Lung (tissue), 12 donors: ENCODE results near the gene NAPB. TPM values are rescaled to one million over a fixed set of nuclear protein-coding genes. Genes with fewer than 3 reads are reported as not detected.

Experiments used
- ATAC-seq: fragments of 200-7000 bp; cut with Tn5 transposase; one replicate; pipeline ENCODE4 v1.9.1; 2020; ENCODE audit warnings: moderate number of reproducible peaks; ENCODE audit not compliant: insufficient read depth, low FRiP score
- DNase-seq, 3 donors: peaks; one replicate each; pipeline ENCODE4 v3.0.0-alpha.2; 2013 to 2017
- H3K27ac ChIP-seq, 2 donors: one replicate each; pipeline ENCODE4 v1.5.1; 2013; ENCODE audit warnings: mild to moderate bottlenecking in 2 of 2, moderate library complexity in 2 of 2, control low read depth in 1 of 2, inconsistent platforms in 1 of 2, low read depth in 1 of 2, low read length in 1 of 2
- H3K27me3 ChIP-seq, 3 donors: one replicate each; pipeline ENCODE4 v1.5.1; 2013; ENCODE audit warnings: low read length in 2 of 3; ENCODE audit not compliant: control insufficient read depth in 3 of 3, insufficient read depth in 3 of 3
- H3K36me3 ChIP-seq, 4 donors: one replicate each; pipeline ENCODE4 v1.5.1; 2013; ENCODE audit warnings: low read length in 4 of 4, mild to moderate bottlenecking in 1 of 4, moderate library complexity in 1 of 4; ENCODE audit not compliant: control insufficient read depth in 4 of 4, insufficient read depth in 4 of 4
- H3K4me1 ChIP-seq, 5 donors: one replicate each; pipeline ENCODE4 v1.5.1; 2013; ENCODE audit warnings: low read length in 5 of 5, mild to moderate bottlenecking in 2 of 5, moderate library complexity in 1 of 5; ENCODE audit not compliant: control insufficient read depth in 5 of 5, insufficient read depth in 5 of 5
- H3K4me3 ChIP-seq: one replicate; pipeline ENCODE4 v1.5.1; 2013; ENCODE audit warnings: mild to moderate bottlenecking, control low read depth, moderate library complexity
- H3K9ac ChIP-seq, 2 donors: one replicate each; pipeline ENCODE4 v1.5.1; 2013; ENCODE audit warnings: low read length in 2 of 2, control low read depth in 1 of 2; ENCODE audit not compliant: insufficient read depth in 1 of 2
- H3K9me3 ChIP-seq, 4 donors: one replicate each; pipeline ENCODE4 v1.5.1; 2013; ENCODE audit warnings: low read length in 3 of 4, mild to moderate bottlenecking in 1 of 4, moderate library complexity in 1 of 4; ENCODE audit not compliant: control insufficient read depth in 4 of 4, insufficient read depth in 3 of 4
- CTCF ChIP-seq: IDR thresholded peaks from 2 replicates; pipeline ENCODE4 v1.5.1; 2012; ENCODE audit warnings: mild to moderate bottlenecking; ENCODE audit errors: control extremely low read depth, extremely low read depth
- WGBS, 2 donors: extraction: QIAGEN DNeasy Blood & Tissue Kit; methylation state at CpG; one replicate each; pipeline ENCODE4 v1.1.7; 2013; 5-methylcytosine and 5-hydroxymethylcytosine counted together
- polyA plus RNA-seq, 2 donors: library from polyadenylated mRNA; stranded (reverse); fragments of 200-250 nt; gene quantifications; one replicate each; pipeline ENCODE4 v1.2.1, GENCODE V29; 2013
- total RNA-seq, 2 donors: library from RNA; depleted of rRNA in 1 of 2; stranded (reverse); fragments of >200 nt in 1 of 2; gene quantifications; one replicate each; pipeline ENCODE4 v1.2.1, GENCODE V29; 2014 to 2021
- donor health status: control.
- donor health status: control.
- donor health status: Bipolar disorder and iron deficiency.
- donor health status: healthy.
- donor health status: DM: yes; HTN: yes; CAD: no.

The NAPB gene
- total and polyA plus RNA-seq, 4 donors = 4.4 to 45.7 (median 6.9) TPM

DNA sequence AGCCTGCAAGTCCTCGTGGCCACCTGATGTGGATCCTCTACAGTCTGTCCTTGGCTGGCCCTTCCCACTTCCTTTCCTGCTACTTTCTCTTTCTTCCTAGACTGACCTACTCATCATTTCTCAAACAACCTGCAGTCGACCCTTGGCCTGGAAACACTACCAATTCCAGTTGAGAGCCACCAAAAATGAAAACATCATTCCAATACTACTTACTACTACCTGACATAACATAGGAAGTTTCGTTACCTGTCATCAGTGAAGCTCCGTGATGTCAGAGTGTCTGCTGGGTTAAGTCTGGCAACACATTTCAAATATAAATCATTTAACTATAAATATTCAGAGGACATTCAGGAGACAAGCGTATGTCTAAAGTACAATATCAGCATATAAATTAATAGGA, 45.5 kb downstream of the NAPB start:
- H3K27ac ChIP-seq = no peak overlapping the region
- no peak overlapping the region for H3K9ac ChIP-seq
- H3K36me3 ChIP-seq = peaks cover 21 to 41% (median 25%) of the 10 kb centered on the region in 4 donors
- H3K4me3 ChIP-seq = no peak overlapping the region
- no peak for TF ChIP-seq CTCF
- H3K4me1 ChIP-seq = peaks cover 0 to 6% (median 0%) of the 10 kb centered on the region in 5 donors
- H3K27me3 ChIP-seq = no peaks in the 10 kb centered on the region
- peaks cover 0 to 2% (median 0%) of the 10 kb centered on the region in 4 donors for H3K9me3 ChIP-seq
- ATAC-seq = no peak
- DNase-seq = no peak
- 88 to 91% methylated on average over 5 of the region's 5 CpGs for WGBS, 2 donors

DNA sequence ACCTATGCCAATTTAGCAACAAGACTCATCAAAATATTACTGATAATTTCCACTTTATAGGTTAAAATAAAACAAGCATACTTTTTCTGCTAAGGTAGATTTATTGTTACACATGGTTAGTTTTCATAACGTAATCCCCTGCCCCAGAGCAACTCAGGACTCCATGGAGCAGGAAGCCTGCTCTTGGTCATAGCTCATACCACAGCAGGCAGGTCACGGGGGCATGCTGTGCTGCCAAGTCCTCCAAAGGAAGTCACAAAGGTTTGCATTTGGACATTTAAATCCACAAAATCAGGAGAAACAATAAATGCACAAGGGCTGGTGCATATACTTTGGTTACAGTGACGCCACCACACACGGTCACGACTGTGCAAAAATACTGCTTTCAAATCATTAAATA, 46.8 kb downstream of the NAPB start:
- DNase-seq = no peak
- no peak for ATAC-seq
- peaks cover 28 to 45% (median 35%) of the 10 kb centered on the region in 4 donors for H3K36me3 ChIP-seq
- 92 to 94% methylated on average over 5 of the region's 5 CpGs for WGBS, 2 donors
- peaks cover 0 to 2% (median 0%) of the 10 kb centered on the region in 4 donors for H3K9me3 ChIP-seq
- no peak overlapping the region for H3K4me3 ChIP-seq
- no peak overlapping the region for H3K27ac ChIP-seq
- H3K27me3 ChIP-seq = no peaks in the 10 kb centered on the region
- TF ChIP-seq CTCF = no peak
- peaks cover 0 to 6% (median 0%) of the 10 kb centered on the region in 5 donors for H3K4me1 ChIP-seq
- H3K9ac ChIP-seq = no peak overlapping the region

DNA sequence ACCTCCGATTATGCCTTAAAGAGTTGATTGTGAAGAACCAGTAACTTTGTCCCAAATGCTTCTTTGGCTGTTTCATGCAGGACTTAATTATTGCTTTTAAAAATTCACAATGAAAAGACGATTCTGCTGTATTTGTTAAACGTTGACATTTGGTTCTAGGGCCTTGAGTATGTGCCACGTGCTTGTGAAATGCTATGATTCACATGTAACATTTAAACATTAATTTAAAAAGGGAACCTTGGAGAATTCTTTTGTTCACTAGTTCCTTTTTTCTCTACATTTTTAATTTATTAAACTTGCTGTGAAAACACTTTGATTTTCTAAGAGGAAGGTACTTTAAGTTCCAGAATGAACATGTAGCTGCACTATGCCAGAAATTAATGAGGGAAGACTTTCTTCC, 49.8 kb downstream of the NAPB start:
- Histone ChIP-seq H3K4me3 (no peak overlapping the region), H3K27ac (no peak overlapping the region), H3K27me3 (no peaks in the 10 kb centered on the region), H3K9me3 (peaks cover 0 to 2% (median 0%) of the 10 kb centered on the region in 4 donors), H3K36me3 (peaks cover 28 to 40% (median 33%) of the 10 kb centered on the region in 4 donors), H3K4me1 (peaks cover 0 to 9% (median 3%) of the 10 kb centered on the region in 5 donors), H3K9ac (no peak overlapping the region)
- WGBS, 2 donors = 54 to 62% methylated on average over 4 of the region's 4 CpGs
- TF ChIP-seq CTCF = no peak
- ATAC-seq (no peak), DNase-seq (no peak)

DNA sequence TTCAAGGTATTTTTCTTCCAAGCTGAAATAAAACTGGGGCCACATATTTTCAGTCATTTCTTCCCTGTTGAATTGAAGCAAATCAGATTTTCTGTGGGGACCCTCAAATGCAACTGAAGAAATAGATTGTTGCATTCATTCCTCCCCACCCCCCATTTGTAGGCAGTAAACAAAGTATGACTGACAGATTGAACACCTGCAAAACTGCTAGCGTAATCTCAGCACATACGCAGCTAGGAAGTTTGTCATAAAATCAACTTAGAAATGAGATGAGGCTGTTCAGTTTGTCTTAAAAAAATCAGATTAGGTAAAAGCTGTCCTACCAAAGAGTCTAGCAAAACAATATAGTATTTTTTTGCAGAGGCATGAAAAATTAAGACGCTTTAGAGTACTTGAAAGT, 50.4 kb downstream of the NAPB start:
- no peak overlapping the region for H3K9ac ChIP-seq
- peaks cover 0 to 2% (median 0%) of the 10 kb centered on the region in 4 donors for H3K9me3 ChIP-seq
- peaks cover 28 to 36% (median 30%) of the 10 kb centered on the region in 4 donors for H3K36me3 ChIP-seq
- TF ChIP-seq CTCF = no peak
- no peak overlapping the region for H3K27ac ChIP-seq
- no peak overlapping the region for H3K4me3 ChIP-seq
- H3K27me3 ChIP-seq = no peaks in the 10 kb centered on the region
- DNase-seq (no peak), ATAC-seq (no peak)
- peaks cover 0 to 10% (median 3%) of the 10 kb centered on the region in 5 donors for H3K4me1 ChIP-seq
- WGBS, 2 donors = 78 to 95% methylated on average over 3 of the region's 3 CpGs
